GM12878 (cell line): Measurements from ENCODE around the gene STAB2. TPM values are rescaled to one million over a fixed set of nuclear protein-coding genes. Genes with fewer than 3 reads are reported as not detected.

Experiments
- ATAC-seq: fragments of 200-7000 bp; cut with Tn5 transposase; 3 replicates; pipeline ENCODE4 v1.9.1; 2020; ENCODE audit warnings: mild to moderate bottlenecking, moderate library complexity
- BruUV-seq: library from RNA; stranded (reverse); fragments of 400-500 nt; replicated peaks from 2 replicates; lab custom pipeline; 2021; lab: Mats Ljungman, UMichigan
- CTCF ChIA-PET: fragments of 300-600 bp; sonication (Branson Sonifier 250); formaldehyde crosslinking; extraction: SDS; loops from one replicate; lab custom pipeline; 2021; ENCODE audit warnings: inconsistent platforms; lab: Yijun Ruan, JAX
- POLR2A ChIA-PET: fragments of 350-600 bp; formaldehyde crosslinking; extraction: SDS; loops from one replicate; lab custom pipeline; 2021; ENCODE audit warnings: inconsistent platforms; lab: Charles Lee
- RAD21 ChIA-PET: fragments of 300-600 bp; sonication (Branson Sonifier 250); formaldehyde crosslinking; loops from one replicate; lab custom pipeline; 2023; ENCODE audit warnings: antibody characterized with exemption; ENCODE audit not compliant: unreplicated experiment; lab: Charles Lee
- SMC1A ChIA-PET: fragments of 300-600 bp; sonication (Branson Sonifier 250); formaldehyde crosslinking; loops from one replicate; lab custom pipeline; 2023; ENCODE audit not compliant: unreplicated experiment, uncharacterized antibody; lab: Charles Lee
- DNase-seq: peaks from one replicate; pipeline ENCODE4 v3.0.0-alpha.2; 2011; ENCODE audit warnings: low read depth, low spot score
- FAIRE-seq: peaks from 3 replicates; lab custom pipeline; 2011; peaks lifted over from hg19 to GRCh38; lab: Jason Lieb, UNC
- H2AFZ ChIP-seq: 2 replicates; pipeline ENCODE4 v1.6.0; 2011; ENCODE audit warnings: low read depth, low read length, control low read depth; ENCODE audit not compliant: control insufficient read depth
- H3K27ac ChIP-seq: 2 replicates; pipeline ENCODE4 v1.5.1; 2011; ENCODE audit warnings: control low read depth; ENCODE audit not compliant: control insufficient read depth, insufficient read depth
- H3K27me3 ChIP-seq, 2 experiments: replicated peaks in 1 of 2; 2 replicates each; pipeline versions ENCODE4 v1.6.0 to v1.6.1; 2011; ENCODE audit warnings: low read length in 1 of 2; ENCODE audit not compliant: control insufficient read depth in 2 of 2, insufficient read depth in 2 of 2
- H3K36me3 ChIP-seq, 2 experiments: 2 replicates each; pipeline ENCODE4 v1.5.1; 2011; ENCODE audit warnings: low read length in 1 of 2; ENCODE audit not compliant: control insufficient read depth in 2 of 2, insufficient read depth in 2 of 2
- H3K4me1 ChIP-seq: 2 replicates; pipeline ENCODE4 v1.6.1; 2011; ENCODE audit warnings: mild to moderate bottlenecking, low read length, moderate library complexity, mixed read lengths; ENCODE audit not compliant: control insufficient read depth, insufficient read depth
- H3K4me2 ChIP-seq: 2 replicates; pipeline ENCODE4 v1.6.0; 2011; ENCODE audit warnings: control low read depth; ENCODE audit not compliant: control insufficient read depth, insufficient read depth
- H3K4me3 ChIP-seq: fragments of 200-600 bp; sonication (generic); 2 replicates; pipeline ENCODE4 v1.5.1; 2016
- H3K79me2 ChIP-seq: 2 replicates; pipeline ENCODE4 v1.6.0; 2011; ENCODE audit warnings: low read length; ENCODE audit not compliant: control insufficient read depth, insufficient read depth
- H3K9ac ChIP-seq: 2 replicates; pipeline ENCODE4 v1.8.0; 2011; ENCODE audit warnings: low read length, control low read depth, mixed read lengths; ENCODE audit not compliant: control insufficient read depth, insufficient read depth
- H3K9me3 ChIP-seq: replicated peaks from 3 replicates; pipeline ENCODE4 v1.5.1; 2011; ENCODE audit warnings: mild to moderate bottlenecking, low read length; ENCODE audit not compliant: control insufficient read depth, insufficient read depth
- H4K20me1 ChIP-seq: 2 replicates; pipeline ENCODE4 v1.6.0; 2011; ENCODE audit not compliant: control insufficient read depth, insufficient read depth
- BMI1 ChIP-seq: fragments of 450-650 bp; IDR thresholded peaks from 2 replicates; pipeline ENCODE4 v1.6.1; 2016; ENCODE audit warnings: mild to moderate bottlenecking, moderate library complexity, borderline replicate concordance
- CTCF ChIP-seq, 3 experiments: IDR thresholded peaks in 2 of 3; conservative IDR thresholded peaks in 1 of 3; 2 replicates each; pipeline ENCODE4 v1.5.1; 2011; ENCODE audit warnings: low read depth in 3 of 3, low read length in 3 of 3, mild to moderate bottlenecking in 3 of 3, control low read depth in 2 of 3, moderate library complexity in 2 of 3, inconsistent platforms in 1 of 3, mixed read lengths in 1 of 3; ENCODE audit not compliant: control insufficient read depth in 2 of 3, insufficient read depth in 1 of 3; ENCODE audit errors: extremely low read depth in 1 of 3
- GABPA ChIP-seq: IDR thresholded peaks from 2 replicates; pipeline ENCODE4 v1.6.1; 2014; ENCODE audit warnings: antibody characterized with exemption, low read depth, mild to moderate bottlenecking, inconsistent platforms
- IKZF1 ChIP-seq: fragments of 450-650 bp; conservative IDR thresholded peaks from 2 replicates; pipeline ENCODE4 v1.6.1; 2017; ENCODE audit warnings: antibody characterized with exemption, mild to moderate bottlenecking
- LARP7 ChIP-seq: fragments of 450-650 bp; IDR thresholded peaks from 2 replicates; pipeline ENCODE4 v1.6.1; 2017; ENCODE audit warnings: mild to moderate bottlenecking
- NBN ChIP-seq: fragments of 450-650 bp; IDR thresholded peaks from 2 replicates; pipeline ENCODE4 v1.6.1; 2016
- NFXL1 ChIP-seq: fragments of 450-650 bp; IDR thresholded peaks from 2 replicates; pipeline ENCODE4 v1.6.1; 2017; ENCODE audit warnings: antibody characterized with exemption, mild to moderate bottlenecking, borderline replicate concordance
- NR2C2 ChIP-seq: IDR thresholded peaks from 2 replicates; pipeline ENCODE4 v1.6.1; 2011; ENCODE audit warnings: borderline replicate concordance, low read depth; ENCODE audit not compliant: control insufficient read depth, insufficient read length
- POLR2A ChIP-seq: IDR thresholded peaks from 2 replicates; pipeline ENCODE4 v1.6.1; 2011; ENCODE audit warnings: low read depth, mild to moderate bottlenecking, low read length
- POU2F2 ChIP-seq: IDR thresholded peaks from 3 replicates; pipeline ENCODE4 v1.6.1; 2011; ENCODE audit warnings: low read depth, mild to moderate bottlenecking, low read length, borderline replicate concordance
- RB1 ChIP-seq: fragments of 450-650 bp; formaldehyde crosslinking; IDR thresholded peaks from 2 replicates; pipeline ENCODE4 v1.6.1; 2017; ENCODE audit warnings: mild to moderate bottlenecking, borderline replicate concordance
- RFX5 ChIP-seq: IDR thresholded peaks from 2 replicates; pipeline ENCODE4 v1.6.1; 2011; ENCODE audit warnings: low read depth, low read length, improper control_type of control experiment
- SIX5 ChIP-seq: IDR thresholded peaks from 2 replicates; pipeline ENCODE4 v1.6.1; 2011; ENCODE audit warnings: mild to moderate bottlenecking, low read depth, low read length, moderate library complexity; ENCODE audit not compliant: severe bottlenecking
- SMARCA5 ChIP-seq: fragments of 450-650 bp; IDR thresholded peaks from 2 replicates; pipeline ENCODE4 v1.6.1; 2017; ENCODE audit warnings: mild to moderate bottlenecking
- SREBF2 ChIP-seq: IDR thresholded peaks from 2 replicates; pipeline ENCODE4 v1.6.1; 2012; ENCODE audit warnings: mild to moderate bottlenecking, low read length
- USF1 ChIP-seq: IDR thresholded peaks from 2 replicates; pipeline ENCODE4 v1.6.1; 2011; ENCODE audit warnings: borderline replicate concordance, low read depth, mild to moderate bottlenecking, moderate library complexity, mixed read lengths, low read length; ENCODE audit not compliant: insufficient read depth; ENCODE audit errors: extremely low read length
- WGBS: methylation state at CpG from one replicate; pipeline ENCODE4 v1.1.6; 2016; ENCODE audit warnings: low lambda C conversion rate; ENCODE audit not compliant: insufficient replicate concordance, insufficient coverage; ENCODE audit errors: missing lambda C conversion rate; 5-methylcytosine and 5-hydroxymethylcytosine counted together
- in situ Hi-C: fragments of 300-500 bp; cut with MboI; formaldehyde crosslinking; loops from 9 replicates; pipeline ENCODE4 v1.14.3; 2018; ENCODE audit warnings: mixed read lengths
- intact Hi-C: fragments of 100-400 bp; cut with micrococcal nuclease; formaldehyde crosslinking; loops from one replicate; pipeline ENCODE4 v1.14.2; 2022; ENCODE audit not compliant: unreplicated experiment
- polyA plus RNA-seq, 11 experiments: library from polyadenylated mRNA; depleted of rRNA in 4 of 11; unstranded in 6 of 11; stranded (reverse) in 5 of 11; fragments of >200 nt; fragmentation: Nextera tagmentation in 4 of 11; fragmentation: Illumina TruSeq in 1 of 11; extraction: Ambion mirVana in 4 of 11; extraction: Trizol in 1 of 11; gene quantifications; 1 replicate in 1 of 11; 2 replicates in 10 of 11; pipeline versions ENCODE4 v1.2.1 to v1.2.3, GENCODE V29; 2011 to 2016; ENCODE audit warnings: inconsistent platforms in 2 of 11, missing spikeins in 2 of 11, low read depth in 1 of 11
- total RNA-seq, 4 experiments: library from RNA; depleted of rRNA in 3 of 4; stranded (reverse); fragments of >200 nt in 3 of 4; fragmentation: Illumina TruSeq in 1 of 4; extraction: Trizol in 1 of 4; gene quantifications; 2 replicates each; pipeline versions ENCODE4 v1.2.1 to v1.2.3, GENCODE V29; 2013 to 2021

STAB2 gene
- total and polyA plus RNA-seq, 10 of the 15 experiments (the other 5 are each of a cell fraction or from before 2014, with no cell fraction given), result 0.37 TPM; not detected in 9

- WGBS, result 25% methylated on average over 1 of the region's 1 CpG
- H3K4me2 ChIP-seq, result no peak overlapping the region
- H3K36me3 ChIP-seq, result no peaks in the 10 kb centered on the region
- intact Hi-C loops (no loop called here), in situ Hi-C loops (no loop called here)
- no peaks in the 10 kb centered on the region for H3K9me3 ChIP-seq
- no TSS peak for BruUV-seq
- ChIA-PET POLR2A (no interaction called here), SMC1A (no interaction called here), RAD21 (no interaction called here), CTCF (no interaction called here)
- no peak overlapping the region for H3K9ac ChIP-seq
- no peak overlapping the region for H3K4me3 ChIP-seq
- DNase-seq (no peak), FAIRE-seq (no peak), ATAC-seq (no peak)
- no peak overlapping the region for H3K27ac ChIP-seq
- no peaks in the 10 kb centered on the region for H3K4me1 ChIP-seq
- no peaks in the 10 kb centered on the region for H3K27me3 ChIP-seq
- H3K79me2 ChIP-seq, result no peaks in the 10 kb centered on the region
- H4K20me1 ChIP-seq, result no peaks in the 10 kb centered on the region
- TF ChIP-seq SIX5, result no peak
- TF ChIP-seq USF1, result no peak
- TF ChIP-seq POLR2A, result no peak
- no peak for TF ChIP-seq BMI1
- no peak for TF ChIP-seq SREBF2
- TF ChIP-seq GABPA, result no peak
- TF ChIP-seq CTCF (IDR thresholded peaks at IDR 0.05 in 2 of 3, conservative IDR thresholded peaks at IDR 0.05 in 1 of 3; ENCODE audit: control insufficient read depth in 2 of 3, extremely low read depth in 1 of 3, insufficient read depth in 1 of 3, low read depth in 3 of 3, low read length in 3 of 3), result no peak
- no peak for TF ChIP-seq NR2C2
- no peak for TF ChIP-seq IKZF1
- no peak for TF ChIP-seq RFX5
- TF ChIP-seq NFXL1, result no peak
- TF ChIP-seq SMARCA5, result no peak
- TF ChIP-seq NBN, result no peak
- TF ChIP-seq LARP7, result no peak
- TF ChIP-seq POU2F2, result no peak
- TF ChIP-seq RB1, result no peak
- no peak overlapping the region for H2AFZ ChIP-seq
Observed at GRCh38 chr12:103671367-103671766, 84.3 kb downstream of the STAB2 start.
